Smooth muscle cell of the brain vasculature (primary cell): Measurements from ENCODE around the gene LYVE1.

Experiments used
- DNase-seq: peaks from one replicate; pipeline ENCODE4 v3.0.0-alpha.2; 2012; ENCODE audit warnings: low read depth, low spot score

The LYVE1 gene

GRCh38 chr11:10592331-10592730 lies 23.9 kb upstream of the LYVE1 start:
- DNase-seq, result no peak

DNA sequence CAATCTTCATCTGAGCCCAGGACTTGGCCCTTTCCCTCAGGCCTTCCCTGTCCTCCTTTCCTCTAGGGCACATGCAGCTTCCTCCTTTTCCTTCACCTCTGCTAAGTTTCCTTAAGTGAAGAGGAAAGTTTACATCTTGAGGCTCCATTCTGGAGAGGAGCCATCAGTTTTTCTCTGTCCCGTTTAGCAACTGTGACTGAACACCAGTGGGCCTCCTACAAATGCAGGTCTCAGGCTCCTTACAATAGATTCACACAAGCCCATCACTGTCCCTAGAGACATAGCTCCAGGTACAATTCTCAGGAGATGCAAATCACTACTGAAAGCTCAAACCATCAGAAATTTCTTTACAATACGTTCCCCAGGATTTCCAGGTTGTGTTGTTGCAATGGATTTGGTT lies 23.3 kb upstream of the LYVE1 start:
- DNase-seq, result no peak

GRCh38 chr11:10590218-10590915 lies 21.9 kb upstream of the LYVE1 start:
- no peak for DNase-seq

- no peak for DNase-seq
These were observed 20.4 kb upstream of the LYVE1 start for GRCh38 chr11:10588904-10589303.

GRCh38 chr11:10587995-10588394 lies 19.5 kb upstream of the LYVE1 start:
- no peak for DNase-seq

GRCh38 chr11:10587388-10587787 lies 18.9 kb upstream of the LYVE1 start:
- no peak for DNase-seq

- DNase-seq, result no peak
These were observed 15.6 kb upstream of the LYVE1 start for GRCh38 chr11:10584071-10584501.

DNA sequence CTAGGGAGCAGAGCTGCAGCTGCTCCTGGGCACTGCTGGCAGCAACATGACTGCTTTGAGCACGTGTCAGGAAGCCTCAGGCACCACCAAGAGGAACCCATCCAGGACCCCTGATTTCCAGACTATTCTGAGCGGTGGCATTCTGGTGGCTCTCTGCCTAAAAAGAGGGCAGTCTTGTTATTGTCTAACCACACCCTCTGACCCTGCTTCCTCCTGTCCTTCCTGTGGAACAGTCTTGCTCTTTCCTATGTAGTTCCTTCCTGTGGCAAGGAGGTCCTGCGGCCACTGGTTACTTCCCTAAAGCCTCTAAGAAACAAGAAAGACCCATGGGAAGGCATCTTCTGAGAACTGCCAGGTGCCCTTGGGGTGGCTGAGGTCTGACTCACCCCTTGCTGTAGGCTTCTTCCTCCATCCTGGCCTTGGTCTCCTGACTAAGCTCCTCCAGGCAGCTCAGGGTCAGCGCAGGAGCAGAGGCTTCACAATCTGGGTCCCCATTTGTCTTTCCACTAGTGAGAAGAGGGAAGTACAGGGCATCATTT lies 13.1 kb upstream of the LYVE1 start:
- DNase-seq, result no peak

DNA sequence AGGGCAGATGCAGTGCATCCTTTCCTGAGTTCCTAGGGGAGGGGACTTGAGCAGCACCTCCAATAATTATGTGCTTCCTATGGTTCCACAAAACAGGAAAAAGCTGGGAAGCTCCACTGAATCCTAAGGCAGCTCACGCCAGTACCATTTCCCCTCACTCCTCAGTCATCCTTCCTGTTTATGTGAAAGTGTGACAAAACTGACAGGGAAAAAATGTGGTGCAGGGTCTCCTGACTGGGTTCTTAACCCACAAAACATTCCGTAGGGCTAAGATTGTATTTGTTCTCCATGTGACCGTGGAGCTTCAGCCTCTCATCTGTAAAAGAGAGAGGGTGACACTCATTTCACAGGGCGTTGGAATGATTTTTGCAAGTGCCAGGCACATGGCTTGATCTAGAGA lies 12.2 kb upstream of the LYVE1 start:
- DNase-seq, result no peak

- DNase-seq, result no peak
These were observed 11.2 kb upstream of the LYVE1 start for GRCh38 chr11:10579700-10580099.

- DNase-seq, result no peak
These were observed 7.6 kb upstream of the LYVE1 start for GRCh38 chr11:10576035-10576398.

- DNase-seq, result no peak
These were observed 7.0 kb upstream of the LYVE1 start for GRCh38 chr11:10575346-10576034.

GRCh38 chr11:10573556-10573955 lies 5.1 kb upstream of the LYVE1 start:
- no peak for DNase-seq

DNA sequence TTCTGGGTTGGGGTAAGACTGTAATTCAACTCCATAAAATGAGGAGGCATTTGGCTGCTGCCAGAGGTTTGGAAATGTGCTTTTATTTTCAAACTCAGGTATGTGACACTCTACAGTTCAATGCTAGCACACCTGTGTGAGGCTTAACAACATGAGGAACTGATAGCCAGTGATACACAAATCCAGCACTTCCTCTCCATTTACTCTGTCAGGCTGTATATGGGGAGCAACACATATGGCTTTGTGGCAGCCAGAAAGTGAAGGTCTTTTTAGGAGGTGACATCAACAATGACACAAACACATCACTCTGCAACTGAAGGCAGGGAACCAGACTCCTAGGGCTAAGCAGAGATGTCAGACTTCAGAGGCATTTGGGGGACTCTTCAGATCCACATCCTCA lies 4.6 kb upstream of the LYVE1 start:
- DNase-seq, result no peak

DNA sequence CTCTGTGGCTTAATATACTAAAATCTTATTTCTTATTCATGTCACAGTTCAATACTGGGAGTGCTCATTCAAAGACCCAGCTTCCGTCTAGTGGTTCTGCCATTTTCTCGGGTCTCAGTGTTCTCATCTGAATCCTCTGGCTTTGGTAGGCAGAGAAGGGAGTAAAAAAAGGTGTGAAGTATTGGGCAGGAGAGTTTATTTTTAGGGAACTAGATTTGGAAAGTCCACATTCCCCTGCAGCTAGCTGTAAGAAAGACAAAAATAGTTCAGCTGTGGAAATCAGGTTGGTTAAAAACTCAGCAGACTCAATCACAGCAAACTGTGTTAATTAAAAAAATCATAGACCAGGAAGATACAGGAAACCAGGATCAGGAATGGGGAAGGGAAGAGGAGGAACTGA lies 4.1 kb upstream of the LYVE1 start:
- no peak for DNase-seq

- DNase-seq, result no peak
These were observed 1.0 kb downstream of the LYVE1 start for GRCh38 chr11:10567446-10567845.

DNA sequence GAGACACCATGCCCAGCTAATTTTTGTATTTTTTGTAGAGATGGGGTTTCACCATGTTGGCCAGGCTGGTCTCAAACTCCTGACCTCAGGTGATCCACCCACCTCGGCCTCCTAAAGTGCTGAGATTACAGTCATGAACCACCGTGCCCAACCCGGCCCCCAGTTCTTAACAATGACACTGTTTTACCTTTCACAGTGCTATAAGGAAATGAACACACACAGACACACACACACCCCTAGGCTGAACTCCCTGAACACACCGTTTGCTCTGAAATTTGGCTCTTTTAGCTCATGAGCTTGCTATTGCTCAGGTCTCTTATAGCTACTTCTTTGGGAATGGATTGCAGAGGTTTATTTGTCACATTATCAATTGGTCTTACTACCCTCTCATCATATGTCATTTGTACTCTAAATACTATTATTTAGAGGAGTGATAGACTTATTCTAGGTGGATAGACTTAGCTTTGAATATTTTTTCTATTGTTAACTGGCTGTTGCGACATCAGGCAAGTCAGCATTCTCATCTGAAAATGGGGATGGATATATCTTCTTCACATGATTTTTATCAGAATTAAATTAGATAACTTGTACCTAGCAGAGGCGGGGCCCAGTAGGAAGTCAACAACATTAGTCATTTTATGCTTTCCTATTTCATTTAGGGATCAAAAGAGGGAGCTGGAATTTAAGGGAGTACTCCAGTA lies 2.1 kb downstream of the LYVE1 start:
- no peak for DNase-seq

GRCh38 chr11:10565493-10565892 lies 3.0 kb downstream of the LYVE1 start:
- no peak for DNase-seq

DNA sequence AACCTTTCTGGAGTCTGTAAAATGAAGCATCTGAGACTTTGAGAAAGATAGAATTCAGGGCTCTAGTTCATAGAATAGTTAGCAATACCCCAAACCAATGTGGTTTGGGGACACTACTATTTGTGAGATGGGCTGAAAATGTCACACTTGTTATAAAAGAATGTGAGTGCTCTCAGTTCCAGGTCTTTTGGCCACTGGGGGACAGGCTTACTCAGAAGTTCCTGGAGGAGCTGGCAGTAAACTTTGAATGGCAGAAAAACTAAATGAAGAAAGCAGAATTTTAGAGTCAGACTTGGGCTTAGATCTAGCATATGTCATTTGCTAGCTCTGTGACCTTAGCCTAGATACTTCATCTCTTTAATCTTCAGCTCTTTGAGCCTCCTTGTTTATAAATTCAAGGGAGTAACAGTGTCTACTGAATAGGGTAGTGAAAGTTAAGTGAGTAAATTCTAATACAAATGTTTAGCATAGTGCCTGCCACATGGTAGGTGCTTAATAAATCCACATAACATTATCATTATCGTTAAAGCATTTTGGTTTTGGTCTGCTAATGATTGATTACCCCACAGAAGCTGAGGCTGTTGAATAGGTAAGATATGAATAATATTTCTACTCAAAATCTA lies 3.7 kb downstream of the LYVE1 start:
- DNase-seq, result no peak

DNA sequence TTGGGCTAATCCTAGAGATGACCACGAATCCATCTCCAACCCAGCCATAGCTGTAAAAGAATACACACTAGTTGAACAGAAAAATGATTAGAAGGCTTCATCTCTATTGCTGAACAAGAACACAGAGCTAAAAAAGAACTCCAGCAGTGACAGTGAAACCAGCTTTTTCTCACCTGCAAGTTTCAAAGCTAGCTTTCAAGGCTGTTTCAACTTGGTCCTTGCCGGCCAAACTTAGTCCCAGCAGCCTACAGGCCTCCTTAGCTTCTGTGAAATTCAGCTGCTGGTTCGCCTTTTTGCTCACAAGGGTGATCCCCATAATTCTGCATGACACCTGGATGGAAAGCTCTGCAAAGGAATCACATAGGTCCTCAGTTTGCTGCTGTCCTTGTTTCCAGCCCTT lies 4.4 kb downstream of the LYVE1 start:
- DNase-seq, result no peak

GRCh38 chr11:10561947-10562346 lies 6.5 kb downstream of the LYVE1 start:
- no peak for DNase-seq
